DOHH2 (cell line): ENCODE data around the gene ANKRD55.
"Not testable (repeated sequence)": the region's sequence is repeated elsewhere in the genome, so short reads cannot be mapped to it uniquely, and the experiment has no call there.

Experiments
- H3F3A ChIP-seq: fragments of 200-600 bp; sonication (generic), shearing (Covaris generic); 2 replicates; pipeline ENCODE4 v1.6.0; 2016; ENCODE audit warnings: antibody characterized with exemption, mild to moderate bottlenecking; ENCODE audit not compliant: control insufficient read depth, insufficient read depth
- H3K27ac ChIP-seq: fragments of 200-600 bp; sonication (generic); 2 replicates; pipeline ENCODE4 v1.5.1; 2014; ENCODE audit warnings: low read depth, mild to moderate bottlenecking, low read length, moderate library complexity
- H3K27me3 ChIP-seq: fragments of 200-600 bp; sonication (generic); 2 replicates; pipeline ENCODE4 v1.6.1; 2014; ENCODE audit warnings: mild to moderate bottlenecking, low read length, mixed read lengths; ENCODE audit not compliant: control insufficient read depth
- H3K36me3 ChIP-seq: fragments of 200-600 bp; sonication (generic); 2 replicates; pipeline ENCODE4 v1.6.1; 2014; ENCODE audit warnings: mild to moderate bottlenecking, low read length, moderate library complexity, mixed read lengths; ENCODE audit not compliant: control insufficient read depth
- H3K4me1 ChIP-seq: fragments of 200-600 bp; sonication (generic); 2 replicates; pipeline ENCODE4 v1.6.1; 2014; ENCODE audit warnings: mild to moderate bottlenecking, low read length, mixed read lengths; ENCODE audit not compliant: control insufficient read depth
- H3K4me2 ChIP-seq: fragments of 200-600 bp; sonication (generic); 2 replicates; pipeline ENCODE4 v1.6.0; 2014; ENCODE audit warnings: mild to moderate bottlenecking, low read length, moderate library complexity
- H3K4me3 ChIP-seq: fragments of 200-600 bp; sonication (generic); 2 replicates; pipeline ENCODE4 v1.5.1; 2014; ENCODE audit warnings: mild to moderate bottlenecking, low read length, mixed read lengths
- H3K79me2 ChIP-seq: fragments of 200-600 bp; sonication (generic); 2 replicates; pipeline ENCODE4 v1.6.1; 2014; ENCODE audit warnings: mild to moderate bottlenecking, low read length, mixed read lengths; ENCODE audit not compliant: control insufficient read depth
- H3K9me2 ChIP-seq: fragments of 200-600 bp; sonication (generic); replicated peaks from 2 replicates; pipeline ENCODE4 v1.6.1; 2014; ENCODE audit warnings: mild to moderate bottlenecking, low read length, mixed read lengths; ENCODE audit not compliant: control insufficient read depth
- H3K9me3 ChIP-seq: fragments of 200-600 bp; sonication (generic); 2 replicates; pipeline ENCODE4 v1.6.1; 2014; ENCODE audit warnings: antibody characterized with exemption, low read length, mixed read lengths; ENCODE audit not compliant: control insufficient read depth, insufficient read depth
- H4K20me1 ChIP-seq: fragments of 200-600 bp; sonication (generic); 2 replicates; pipeline ENCODE4 v1.6.0; 2014; ENCODE audit warnings: low read depth, mild to moderate bottlenecking, antibody characterized with exemption, low read length, moderate library complexity; ENCODE audit not compliant: control insufficient read depth, insufficient read depth
- CTCF ChIP-seq: fragments of 200-600 bp; sonication (generic); IDR thresholded peaks from one replicate; pipeline ENCODE4 v1.5.1; 2014; ENCODE audit warnings: antibody characterized with exemption, mild to moderate bottlenecking, low read depth, low read length; ENCODE audit not compliant: poor library complexity, severe bottlenecking
- EZH2phosphoT487 ChIP-seq: fragments of 200-600 bp; sonication (generic); IDR thresholded peaks from 2 replicates; pipeline ENCODE4 v1.6.1; 2017; ENCODE audit warnings: borderline replicate concordance, mild to moderate bottlenecking, antibody characterized with exemption, low read length, moderate library complexity, mixed read lengths

The ANKRD55 gene

GRCh38 chr5:56245481-56245880 lies 12.4 kb upstream of the ANKRD55 start:
- TF ChIP-seq CTCF (no peak), EZH2phosphoT487 (no peak)
- H3K4me1 ChIP-seq = no peaks in the 10 kb centered on the region
- H3K4me2 ChIP-seq = no peak overlapping the region
- no peaks in the 10 kb centered on the region for H3K27me3 ChIP-seq
- H3K79me2 ChIP-seq = no peaks in the 10 kb centered on the region
- H3K36me3 ChIP-seq = no peaks in the 10 kb centered on the region
- no peaks in the 10 kb centered on the region for H3F3A ChIP-seq
- no peaks in the 10 kb centered on the region for H3K9me2 ChIP-seq
- no peaks in the 10 kb centered on the region for H4K20me1 ChIP-seq
- H3K27ac ChIP-seq = no peak overlapping the region
- peaks cover 12% of the 10 kb centered on the region; the same call in 1 of the 2 replicates for H3K9me3 ChIP-seq
- H3K4me3 ChIP-seq = no peak overlapping the region

- H3K27ac ChIP-seq = no peak overlapping the region
- H3K9me3 ChIP-seq = peaks cover 10% of the 10 kb centered on the region; the same call in 1 of the 2 replicates
- no peaks in the 10 kb centered on the region for H3K79me2 ChIP-seq
- H3K36me3 ChIP-seq = no peaks in the 10 kb centered on the region
- no peaks in the 10 kb centered on the region for H3K9me2 ChIP-seq
- no peaks in the 10 kb centered on the region for H3K4me1 ChIP-seq
- H3K27me3 ChIP-seq = no peaks in the 10 kb centered on the region
- H3K4me2 ChIP-seq = no peak overlapping the region
- H3F3A ChIP-seq = no peaks in the 10 kb centered on the region
- no peak overlapping the region for H3K4me3 ChIP-seq
- no peaks in the 10 kb centered on the region for H4K20me1 ChIP-seq
- no peak for TF ChIP-seq EZH2phosphoT487
- no peak for TF ChIP-seq CTCF
Observed at GRCh38 chr5:56244627-56245026, 11.5 kb upstream of the ANKRD55 start.

GRCh38 chr5:56242271-56242670 lies 9.1 kb upstream of the ANKRD55 start:
- not testable (repeated sequence) for H3K27ac ChIP-seq, H3K9me3 ChIP-seq

GRCh38 chr5:56232538-56232937 lies 592 bp downstream of the ANKRD55 start:
- Histone ChIP-seq H4K20me1 (no peaks in the 10 kb centered on the region), H3K4me1 (no peaks in the 10 kb centered on the region), H3F3A (no peaks in the 10 kb centered on the region), H3K79me2 (no peaks in the 10 kb centered on the region), H3K9me3 (no peaks in the 10 kb centered on the region), H3K36me3 (no peaks in the 10 kb centered on the region), H3K4me2 (no peak overlapping the region), H3K4me3 (no peak overlapping the region), H3K27ac (no peak overlapping the region), H3K27me3 (peaks cover 12% of the 10 kb centered on the region), H3K9me2 (no peaks in the 10 kb centered on the region)
- TF ChIP-seq CTCF (no peak), EZH2phosphoT487 (no peak)

More at GRCh38 chr5:56242271-56242670, 9.1 kb upstream of the ANKRD55 start:
- not testable (repeated sequence) for H3K36me3 ChIP-seq, H3K4me1 ChIP-seq, H4K20me1 ChIP-seq, H3K4me2 ChIP-seq, H3K4me3 ChIP-seq, H3K79me2 ChIP-seq, H3F3A ChIP-seq, H3K27me3 ChIP-seq, H3K9me2 ChIP-seq
